AG04449 (cell line): ENCODE data around the gene ERG28.

Experiments
- CTCF ChIA-PET: fragments of 350-600 bp; formaldehyde crosslinking; extraction: SDS; loops from one replicate; lab custom pipeline; 2021; ENCODE audit warnings: antibody characterized with exemption; lab: Yijun Ruan, JAX
- POLR2A ChIA-PET: fragments of 400-600, 350-600 bp; formaldehyde crosslinking; extraction: SDS; loops from one replicate; lab custom pipeline; 2020; ENCODE audit warnings: antibody characterized with exemption, inconsistent platforms; lab: Yijun Ruan, JAX
- DNase-seq: peaks from one replicate; pipeline ENCODE4 v3.0.0-alpha.2; 2010; ENCODE audit warnings: low read depth, low spot score
- H3K4me3 ChIP-seq: 2 replicates; pipeline ENCODE4 v1.5.1; 2011; ENCODE audit warnings: low read depth, mild to moderate bottlenecking, control low read depth, low read length
- TF ChIP-seq, protein P1 (sequence below): IDR thresholded peaks from one replicate; pipeline ENCODE4 v1.5.1; 2011; ENCODE audit warnings: mild to moderate bottlenecking, moderate library complexity, low read length, control low read depth, inconsistent platforms; ENCODE audit not compliant: insufficient read depth; ENCODE audit errors: missing control alignments

The ERG28 gene

DNA sequence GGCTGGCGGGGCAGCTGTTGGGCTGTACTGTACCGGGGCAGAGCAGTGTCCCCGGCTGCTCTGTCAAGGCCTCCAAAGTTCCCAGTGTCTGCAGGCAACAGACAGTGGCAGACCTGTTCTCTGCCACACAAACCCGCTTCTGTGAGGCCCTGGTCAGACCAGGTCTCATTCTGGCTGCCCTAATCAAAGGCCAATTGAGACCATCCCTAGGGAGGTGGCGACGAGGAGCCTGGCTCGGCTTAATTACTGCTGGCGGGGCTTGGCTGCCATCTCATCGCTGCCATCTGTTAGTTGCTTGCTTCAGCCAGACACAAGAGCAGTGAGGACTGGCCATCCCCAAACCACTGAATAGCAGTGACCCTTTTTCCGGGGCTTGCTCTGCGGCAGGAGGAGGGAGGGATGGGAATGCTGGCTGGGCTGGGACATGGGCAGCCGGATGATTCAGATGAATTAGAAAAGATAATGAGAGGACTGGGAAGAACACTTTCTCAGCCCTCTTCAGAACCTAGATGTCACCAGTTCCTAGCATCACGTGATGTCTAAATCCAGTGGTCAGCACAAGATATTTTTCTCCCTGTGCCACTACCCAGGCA lies 24.5 kb downstream of the ERG28 start:
- no peak for DNase-seq
- CTCF ChIA-PET: interaction anchor here (1.0 to 2.3 kb wide), 5 partner anchors 8 to 75 kb away, joined by 3 to 19 read pairs (median 7); no protein-coding TSS in a partner anchor
- TF ChIP-seq, protein P1, sequence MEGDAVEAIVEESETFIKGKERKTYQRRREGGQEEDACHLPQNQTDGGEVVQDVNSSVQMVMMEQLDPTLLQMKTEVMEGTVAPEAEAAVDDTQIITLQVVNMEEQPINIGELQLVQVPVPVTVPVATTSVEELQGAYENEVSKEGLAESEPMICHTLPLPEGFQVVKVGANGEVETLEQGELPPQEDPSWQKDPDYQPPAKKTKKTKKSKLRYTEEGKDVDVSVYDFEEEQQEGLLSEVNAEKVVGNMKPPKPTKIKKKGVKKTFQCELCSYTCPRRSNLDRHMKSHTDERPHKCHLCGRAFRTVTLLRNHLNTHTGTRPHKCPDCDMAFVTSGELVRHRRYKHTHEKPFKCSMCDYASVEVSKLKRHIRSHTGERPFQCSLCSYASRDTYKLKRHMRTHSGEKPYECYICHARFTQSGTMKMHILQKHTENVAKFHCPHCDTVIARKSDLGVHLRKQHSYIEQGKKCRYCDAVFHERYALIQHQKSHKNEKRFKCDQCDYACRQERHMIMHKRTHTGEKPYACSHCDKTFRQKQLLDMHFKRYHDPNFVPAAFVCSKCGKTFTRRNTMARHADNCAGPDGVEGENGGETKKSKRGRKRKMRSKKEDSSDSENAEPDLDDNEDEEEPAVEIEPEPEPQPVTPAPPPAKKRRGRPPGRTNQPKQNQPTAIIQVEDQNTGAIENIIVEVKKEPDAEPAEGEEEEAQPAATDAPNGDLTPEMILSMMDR: no peak
- H3K4me3 ChIP-seq: no peak overlapping the region
- POLR2A ChIA-PET: interaction anchor here (0.6 to 1.2 kb wide), 2 partner anchors 25 to 75 kb away, joined by 3 to 4 read pairs; partner anchors contain the start of genes ERG28 and TTLL5

DNA sequence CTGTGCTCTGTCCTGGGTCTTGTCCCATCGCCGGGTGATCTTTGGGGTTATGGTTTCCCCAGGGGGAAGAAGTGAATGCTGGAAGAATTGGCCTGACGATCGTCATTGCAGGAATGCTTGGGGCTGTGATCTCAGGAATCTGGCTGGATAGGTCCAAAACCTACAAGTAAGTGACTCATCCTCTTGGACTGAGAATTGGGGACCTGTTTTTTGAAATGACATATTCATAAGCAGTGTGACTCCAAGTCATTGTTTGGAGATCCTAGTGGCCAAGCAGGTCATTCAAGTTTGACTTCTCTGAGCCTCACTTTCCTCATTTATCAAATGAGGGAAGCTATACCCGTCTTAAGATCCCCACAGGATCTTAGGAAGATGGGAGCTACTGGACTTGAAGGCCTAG lies 25.8 kb downstream of the ERG28 start:
- TF ChIP-seq, protein P1: no peak
- DNase-seq: no peak
- H3K4me3 ChIP-seq: no peak overlapping the region
- POLR2A ChIA-PET: no interaction called here
- CTCF ChIA-PET: interaction anchor here (0.7 to 2.5 kb wide), 5 partner anchors 9 to 57 kb away, joined by 3 to 9 read pairs (median 4); no protein-coding TSS in a partner anchor

DNA sequence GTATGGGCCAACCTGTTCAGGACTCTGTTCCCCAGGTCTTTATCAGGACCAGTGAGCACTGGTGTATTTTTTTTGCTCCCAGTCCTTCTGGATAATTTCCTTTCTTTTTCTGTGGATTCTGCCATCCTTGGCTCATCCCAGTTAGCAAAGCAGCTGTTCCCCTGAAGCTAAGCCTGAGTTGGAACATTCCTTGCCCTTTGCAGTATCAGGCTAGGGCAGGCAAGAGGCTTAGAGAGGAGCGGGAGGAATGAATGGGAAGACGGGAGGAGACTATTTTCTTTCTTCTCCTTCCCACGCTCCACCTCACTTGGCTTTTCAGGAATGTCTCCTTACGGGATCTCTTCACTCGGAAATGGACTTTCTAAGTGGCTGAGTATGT lies 29.2 kb downstream of the ERG28 start:
- no peak overlapping the region for H3K4me3 ChIP-seq
- POLR2A ChIA-PET: no interaction called here
- DNase-seq: no peak
- CTCF ChIA-PET: interaction anchor here (1.0 to 2.4 kb wide), 3 partner anchors 21 to 54 kb away, joined by 3 to 10 read pairs (median 6); partner anchors contain the start of gene FLVCR2
- TF ChIP-seq, protein P1: no peak

DNA sequence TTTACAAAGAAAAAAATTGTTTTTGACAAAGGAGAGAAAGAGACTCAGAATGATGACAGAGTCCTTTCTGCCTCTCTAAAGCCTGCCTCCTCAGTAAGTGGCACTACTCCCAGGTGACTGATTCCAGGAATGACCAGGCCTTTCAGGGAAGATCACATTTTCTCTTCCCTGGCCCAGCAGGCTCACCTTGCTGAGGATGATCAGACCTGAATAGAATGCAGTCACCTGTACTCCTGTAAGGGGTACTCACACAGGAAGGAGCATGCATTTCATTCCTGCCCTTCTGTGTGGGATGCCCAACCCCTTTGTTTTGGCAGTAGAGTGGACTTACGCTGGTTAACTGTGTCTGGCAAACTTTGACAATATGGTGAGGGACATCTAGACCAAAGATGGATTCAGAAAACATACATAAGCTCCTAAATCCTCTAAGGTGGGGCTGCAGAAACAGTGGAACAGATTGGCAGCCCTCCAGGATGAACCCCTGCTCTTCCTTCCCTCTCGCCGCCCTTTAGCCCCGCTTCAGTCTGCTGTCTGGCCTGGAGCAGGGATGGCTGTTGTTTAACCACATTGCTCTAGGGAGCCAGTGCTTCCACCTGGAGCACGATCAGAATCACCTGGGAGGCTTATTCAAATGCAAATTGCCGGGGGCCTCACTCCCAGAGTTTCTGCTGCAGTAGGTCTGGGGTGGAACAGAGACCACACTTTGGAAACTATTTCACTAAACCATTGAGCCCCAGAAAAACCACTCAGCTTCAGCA lies 29.8 kb downstream of the ERG28 start:
- no peak overlapping the region for H3K4me3 ChIP-seq
- CTCF ChIA-PET: interaction anchor here (2.4 kb wide), 1 partner anchor 53 kb away, joined by 10 read pairs; the partner anchor contains the start of gene FLVCR2
- DNase-seq: no peak
- TF ChIP-seq, protein P1: no peak
- POLR2A ChIA-PET: no interaction called here

DNA sequence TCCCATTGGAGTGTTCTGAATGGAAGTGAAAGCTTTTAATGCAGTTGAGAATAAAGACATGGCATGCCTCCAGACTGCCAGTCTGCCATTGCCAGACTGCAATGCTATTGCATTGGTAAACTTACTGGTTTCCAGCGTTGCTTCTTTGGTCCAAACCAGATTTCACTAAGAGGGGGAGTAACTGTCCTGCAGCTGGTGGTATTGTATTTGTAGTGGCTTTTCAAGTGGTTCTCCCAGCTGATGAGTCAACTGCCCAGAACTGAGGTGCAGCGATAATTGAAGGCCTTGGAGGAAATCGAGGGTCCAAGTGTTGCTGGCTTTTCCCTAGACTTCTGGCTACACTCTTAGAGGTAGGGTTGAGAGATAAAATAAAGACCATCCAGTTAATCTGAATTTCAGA lies 31.9 kb downstream of the ERG28 start:
- no peak for DNase-seq
- H3K4me3 ChIP-seq: no peak overlapping the region
- CTCF ChIA-PET: interaction anchor here (0.9 to 2.4 kb wide), 4 partner anchors 8 to 27 kb away, joined by 3 to 9 read pairs (median 3); no protein-coding TSS in a partner anchor
- POLR2A ChIA-PET: no interaction called here
- TF ChIP-seq, protein P1: no peak

DNA sequence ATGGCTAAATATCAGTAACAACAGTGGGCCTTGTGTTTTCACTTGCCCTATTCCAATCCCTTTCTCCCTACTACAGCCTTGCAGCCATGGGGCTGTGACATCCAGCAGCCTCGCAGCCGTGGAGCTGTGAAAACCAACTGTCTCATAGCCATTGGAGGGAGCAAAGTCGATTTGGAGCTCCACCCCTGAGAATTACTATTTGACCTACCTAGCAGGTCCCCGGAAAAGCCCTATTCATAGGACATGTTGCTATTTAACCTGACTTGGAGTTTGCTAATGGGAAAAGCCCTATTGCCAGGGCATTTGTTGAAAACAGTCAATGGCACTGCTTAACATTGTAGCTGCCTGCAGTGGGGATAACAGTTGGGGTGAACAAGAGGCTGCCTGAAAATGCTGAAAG lies 33.3 kb downstream of the ERG28 start:
- CTCF ChIA-PET: interaction anchor here (1.2 to 2.4 kb wide), 4 partner anchors 8 to 27 kb away, joined by 3 to 9 read pairs (median 4); no protein-coding TSS in a partner anchor
- POLR2A ChIA-PET: no interaction called here
- H3K4me3 ChIP-seq: no peak overlapping the region
- no peak for DNase-seq
- TF ChIP-seq, protein P1: no peak
